Gastroesophageal sphincter (tissue), 4 donors: ENCODE results near the gene SREK1. TPM values are rescaled to one million over a fixed set of nuclear protein-coding genes. Genes with fewer than 3 reads are reported as not detected.

ENCODE experiments used
- ATAC-seq: fragments of 150-250 bp; one replicate; pipeline ENCODE4 v1.9.1; 2016; ENCODE audit warnings: mild to moderate bottlenecking, moderate library complexity
- H3K27ac ChIP-seq, 4 donors: fragments of 200-600 bp; sonication (generic) in 3 of 4; 1 replicate in 3 of 4; 2 replicates in 1 of 4; pipeline ENCODE4 v1.5.1; 2016 to 2019
- H3K27me3 ChIP-seq: fragments of 200-600 bp; sonication (generic); one replicate; pipeline ENCODE4 v1.5.1; 2019
- H3K36me3 ChIP-seq, 2 donors: fragments of 200-600 bp; sonication (generic); one replicate each; pipeline ENCODE4 v1.5.1; 2019; ENCODE audit warnings: control low read depth in 1 of 2
- H3K4me1 ChIP-seq, 3 donors: fragments of 200-600 bp; sonication (generic); 1 replicate in 2 of 3; 2 replicates in 1 of 3; pipeline ENCODE4 v1.5.1; 2016 to 2019; ENCODE audit warnings: control low read depth in 2 of 3
- H3K4me3 ChIP-seq, 2 donors: fragments of 200-600 bp; sonication (generic); one replicate each; pipeline ENCODE4 v1.5.1; 2019; ENCODE audit warnings: mild to moderate bottlenecking in 1 of 2, moderate library complexity in 1 of 2
- H3K9me3 ChIP-seq, 3 donors: fragments of 200-600 bp; sonication (generic); one replicate each; pipeline ENCODE4 v1.5.1; 2017 to 2019; ENCODE audit warnings: control low read depth in 2 of 3
- EP300 ChIP-seq: sonication (generic); formaldehyde crosslinking; IDR thresholded peaks from one replicate; pipeline ENCODE4 v1.6.1; 2017; ENCODE audit warnings: antibody characterized with exemption, mild to moderate bottlenecking
- POLR2A ChIP-seq, 2 donors: fragments of 450-650 bp; IDR thresholded peaks; one replicate each; pipeline ENCODE4 v1.6.1; 2017; ENCODE audit warnings: antibody characterized with exemption in 2 of 2, mild to moderate bottlenecking in 2 of 2, moderate library complexity in 1 of 2
- POLR2AphosphoS5 ChIP-seq: sonication (generic); formaldehyde crosslinking; IDR thresholded peaks from one replicate; pipeline ENCODE4 v1.6.1; 2017; ENCODE audit warnings: antibody characterized with exemption
- WGBS, 2 donors: methylation state at CpG; one replicate each; pipeline ENCODE4 v1.1.5; 2018; ENCODE audit warnings: low coverage in 1 of 2; 5-methylcytosine and 5-hydroxymethylcytosine counted together
- total RNA-seq, 4 donors: library from RNA; depleted of rRNA; stranded (reverse); fragments of >200 nt; gene quantifications; one replicate each; pipeline ENCODE4 v1.1.0, GENCODE V29; 2016
- TF ChIP-seq, protein P1 (sequence below), 4 experiments: fragments of 200-600 bp in 2 of 4; fragments of 450-650 bp in 2 of 4; sonication (generic) in 1 of 4; IDR thresholded peaks; one replicate each; pipeline ENCODE4 v1.5.1; 2017 to 2019; ENCODE audit warnings: antibody characterized with exemption in 4 of 4, mild to moderate bottlenecking in 2 of 4, moderate library complexity in 2 of 4

SREK1 gene
- total RNA-seq, 4 donors from 2014 or later, result 28.4 to 107 (median 49.5) TPM

GRCh38 chr5:66157046-66157445, 12.9 kb downstream of the SREK1 start:
- no peaks in the 10 kb centered on the region for H3K27me3 ChIP-seq
- WGBS, 2 donors, result 94 to 100% methylated on average over 1 of the region's 1 CpG
- no peak overlapping the region for H3K4me3 ChIP-seq
- H3K9me3 ChIP-seq, result no peaks in the 10 kb centered on the region
- H3K36me3 ChIP-seq, result peaks cover 0 to 37% of the 10 kb centered on the region in 2 donors
- H3K27ac ChIP-seq, result no peak overlapping the region
- ATAC-seq, result no peak
- H3K4me1 ChIP-seq, result peaks cover 0 to 12% (median 0%) of the 10 kb centered on the region in 3 donors
- TF ChIP-seq POLR2A (IDR thresholded peaks at IDR 0.05) (no peak), POLR2AphosphoS5 (no peak), EP300 (no peak)
- TF ChIP-seq, protein P1, sequence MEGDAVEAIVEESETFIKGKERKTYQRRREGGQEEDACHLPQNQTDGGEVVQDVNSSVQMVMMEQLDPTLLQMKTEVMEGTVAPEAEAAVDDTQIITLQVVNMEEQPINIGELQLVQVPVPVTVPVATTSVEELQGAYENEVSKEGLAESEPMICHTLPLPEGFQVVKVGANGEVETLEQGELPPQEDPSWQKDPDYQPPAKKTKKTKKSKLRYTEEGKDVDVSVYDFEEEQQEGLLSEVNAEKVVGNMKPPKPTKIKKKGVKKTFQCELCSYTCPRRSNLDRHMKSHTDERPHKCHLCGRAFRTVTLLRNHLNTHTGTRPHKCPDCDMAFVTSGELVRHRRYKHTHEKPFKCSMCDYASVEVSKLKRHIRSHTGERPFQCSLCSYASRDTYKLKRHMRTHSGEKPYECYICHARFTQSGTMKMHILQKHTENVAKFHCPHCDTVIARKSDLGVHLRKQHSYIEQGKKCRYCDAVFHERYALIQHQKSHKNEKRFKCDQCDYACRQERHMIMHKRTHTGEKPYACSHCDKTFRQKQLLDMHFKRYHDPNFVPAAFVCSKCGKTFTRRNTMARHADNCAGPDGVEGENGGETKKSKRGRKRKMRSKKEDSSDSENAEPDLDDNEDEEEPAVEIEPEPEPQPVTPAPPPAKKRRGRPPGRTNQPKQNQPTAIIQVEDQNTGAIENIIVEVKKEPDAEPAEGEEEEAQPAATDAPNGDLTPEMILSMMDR (IDR thresholded peaks at IDR 0.05), result no peak

GRCh38 chr5:66161356-66161755, 17.3 kb downstream of the SREK1 start:
- H3K4me3 ChIP-seq, result no peak overlapping the region
- no peak overlapping the region for H3K27ac ChIP-seq
- peaks cover 3 to 74% of the 10 kb centered on the region in 2 donors for H3K36me3 ChIP-seq
- no peaks in the 10 kb centered on the region for H3K27me3 ChIP-seq
- WGBS, 2 donors, result 84 to 90% methylated on average over 3 to 5 of the region's 5 CpGs
- ATAC-seq, result no peak
- H3K4me1 ChIP-seq, result no peaks in the 10 kb centered on the region
- TF ChIP-seq EP300 (no peak), POLR2A (IDR thresholded peaks at IDR 0.05) (no peak), POLR2AphosphoS5 (no peak)
- TF ChIP-seq, protein P1 (IDR thresholded peaks at IDR 0.05), result no peak
- no peaks in the 10 kb centered on the region for H3K9me3 ChIP-seq

- Histone ChIP-seq H3K4me3 (no peak overlapping the region), H3K27ac (no peak overlapping the region), H3K9me3 (no peaks in the 10 kb centered on the region), H3K27me3 (no peaks in the 10 kb centered on the region), H3K4me1 (no peaks in the 10 kb centered on the region), H3K36me3 (peaks cover 3 to 94% of the 10 kb centered on the region in 2 donors)
- no peak for ATAC-seq
- TF ChIP-seq EP300 (no peak), POLR2AphosphoS5 (no peak), POLR2A (IDR thresholded peaks at IDR 0.05) (no peak)
- TF ChIP-seq, protein P1 (IDR thresholded peaks at IDR 0.05), result no peak
- WGBS, 2 donors, result 67 to 72% methylated on average over 8 of the region's 8 CpGs
Observed at GRCh38 chr5:66164044-66164790, 20.1 kb downstream of the SREK1 start.

- Histone ChIP-seq H3K9me3 (no peaks in the 10 kb centered on the region), H3K27ac (no peak overlapping the region), H3K4me3 (no peak overlapping the region), H3K4me1 (no peaks in the 10 kb centered on the region), H3K27me3 (no peaks in the 10 kb centered on the region), H3K36me3 (peaks cover 0 to 89% of the 10 kb centered on the region in 2 donors)
- ATAC-seq, result no peak
- TF ChIP-seq POLR2A (IDR thresholded peaks at IDR 0.05) (no peak), EP300 (no peak), POLR2AphosphoS5 (no peak)
- TF ChIP-seq, protein P1 (IDR thresholded peaks at IDR 0.05), result no peak
- 88 to 100% methylated on average over 3 to 4 of the region's 4 CpGs for WGBS, 2 donors
Observed at GRCh38 chr5:66168226-66168625, 24.1 kb downstream of the SREK1 start.

GRCh38 chr5:66169534-66169933, 25.4 kb downstream of the SREK1 start:
- WGBS, 2 donors, result 89 to 93% methylated on average over 4 of the region's 4 CpGs
- H3K36me3 ChIP-seq, result peaks cover 0 to 83% of the 10 kb centered on the region in 2 donors

More at GRCh38 chr5:66169534-66169933, 25.4 kb downstream of the SREK1 start:
- no peak for TF ChIP-seq POLR2A (IDR thresholded peaks at IDR 0.05)
- no peak for TF ChIP-seq POLR2AphosphoS5
- no peak for TF ChIP-seq EP300
- TF ChIP-seq, protein P1 (IDR thresholded peaks at IDR 0.05), result no peak
- Histone ChIP-seq H3K9me3 (no peaks in the 10 kb centered on the region), H3K4me1 (no peaks in the 10 kb centered on the region), H3K27me3 (no peaks in the 10 kb centered on the region), H3K4me3 (no peak overlapping the region), H3K27ac (no peak overlapping the region)
- ATAC-seq, result no peak
